K562 (cell line): ENCODE data around the gene AP3B2. TPM values are rescaled to one million over a fixed set of nuclear protein-coding genes. Genes with fewer than 3 reads are reported as not detected.

Source experiments
- ADNP ChIP-seq: fragments of 200-800 bp; sonication (Bioruptor generic); IDR thresholded peaks from 2 replicates; pipeline ENCODE4 v1.6.1; 2016; ENCODE audit warnings: missing genetic modification characterization, missing compliant biosample characterization
- BCOR ChIP-seq: fragments of 450-650 bp; IDR thresholded peaks from 2 replicates; pipeline ENCODE4 v1.6.1; 2016
- BHLHE40 ChIP-seq: IDR thresholded peaks from 2 replicates; pipeline ENCODE4 v1.6.1; 2011; ENCODE audit warnings: low read length, improper control_type of control experiment
- CCNT2 ChIP-seq: IDR thresholded peaks from 2 replicates; pipeline ENCODE4 v1.6.1; 2011; ENCODE audit warnings: borderline replicate concordance, low read depth, mild to moderate bottlenecking, moderate library complexity, mixed read lengths, low read length; ENCODE audit not compliant: insufficient read length; ENCODE audit errors: extremely low read depth
- CEBPB ChIP-seq: fragments of 450-650 bp; IDR thresholded peaks from 2 replicates; pipeline ENCODE4 v1.6.1; 2016; ENCODE audit warnings: missing genetic modification characterization, missing compliant biosample characterization
- CTCF ChIP-seq, 3 experiments: IDR thresholded peaks in 2 of 3; conservative IDR thresholded peaks in 1 of 3; 2 replicates each; pipeline ENCODE4 v1.5.1; 2011 to 2012; ENCODE audit warnings: low read length in 3 of 3, mild to moderate bottlenecking in 3 of 3, control low read depth in 2 of 3, improper control_type of control experiment in 1 of 3, inconsistent platforms in 1 of 3, low read depth in 1 of 3, mixed read lengths in 1 of 3, moderate library complexity in 1 of 3; ENCODE audit not compliant: insufficient read depth in 2 of 3
- E2F8 ChIP-seq: fragments of 450-650 bp; IDR thresholded peaks from 2 replicates; pipeline ENCODE4 v1.7.1; 2018; ENCODE audit warnings: mild to moderate bottlenecking, low read depth; ENCODE audit not compliant: partially characterized antibody
- ELF4 ChIP-seq: fragments of 450-650 bp; formaldehyde crosslinking; IDR thresholded peaks from 2 replicates; pipeline ENCODE4 v1.4.0; 2022; ENCODE audit warnings: missing genetic modification characterization
- KDM4B ChIP-seq, 2 experiments: fragments of 450-650 bp in 1 of 2; sonication (generic) in 1 of 2; IDR thresholded peaks; 2 replicates each; pipeline ENCODE4 v1.6.1; 2016 to 2017; ENCODE audit warnings: borderline replicate concordance in 2 of 2, antibody characterized with exemption in 1 of 2, low read depth in 1 of 2, mild to moderate bottlenecking in 1 of 2
- MTA1 ChIP-seq: fragments of 450-650 bp; IDR thresholded peaks from 2 replicates; pipeline ENCODE4 v1.6.1; 2017; ENCODE audit warnings: borderline replicate concordance
- NR2C2 ChIP-seq, 2 experiments: fragments of 200-800 bp in 1 of 2; sonication (Bioruptor generic) in 1 of 2; sonication (generic) in 1 of 2; formaldehyde crosslinking in 1 of 2; IDR thresholded peaks; 2 replicates each; pipeline versions ENCODE4 v1.6.1 to v1.8.0; 2016 to 2022; ENCODE audit warnings: mild to moderate bottlenecking in 1 of 2, missing compliant biosample characterization in 1 of 2, missing genetic modification characterization in 1 of 2, missing genetic modification reagents in 1 of 2
- POLR2A ChIP-seq: fragments of 450-650 bp; conservative IDR thresholded peaks from 2 replicates; pipeline ENCODE4 v1.6.1; 2016
- POLR2G ChIP-seq: fragments of 200-400 bp; formaldehyde crosslinking; IDR thresholded peaks from 2 replicates; pipeline ENCODE4 v1.6.1; 2017; ENCODE audit warnings: low read depth, mild to moderate bottlenecking, antibody characterized with exemption, low read length, moderate library complexity
- SNAPC5 ChIP-seq: fragments of 250-450 bp; sonication (Bioruptor Pico); IDR thresholded peaks from 2 replicates; pipeline ENCODE4 v1.8.0; 2021; ENCODE audit warnings: moderate library complexity, mild to moderate bottlenecking, inconsistent platforms
- TAL1 ChIP-seq: fragments of 450-650 bp; IDR thresholded peaks from 2 replicates; pipeline ENCODE4 v1.6.1; 2016; ENCODE audit warnings: mild to moderate bottlenecking
- TCFL5 ChIP-seq: fragments of 250-450 bp; sonication (Bioruptor Pico); conservative IDR thresholded peaks from 2 replicates; pipeline ENCODE4 v1.6.1; 2021; ENCODE audit warnings: mild to moderate bottlenecking, moderate library complexity, matching md5 sums
- ZBTB9 ChIP-seq: fragments of 450-650 bp; formaldehyde crosslinking; IDR thresholded peaks from 2 replicates; pipeline ENCODE4 v1.4.0; 2020; ENCODE audit warnings: mild to moderate bottlenecking, moderate library complexity
- ZNF124 ChIP-seq: sonication (generic); formaldehyde crosslinking; IDR thresholded peaks from 2 replicates; pipeline ENCODE4 v1.8.1; 2022; ENCODE audit warnings: missing genetic modification reagents
- ZNF551 ChIP-seq: fragments of 250-450 bp; sonication (Bioruptor Pico); IDR thresholded peaks from 2 replicates; pipeline ENCODE4 v1.5.0; 2021; ENCODE audit warnings: mild to moderate bottlenecking, moderate library complexity
- polyA plus RNA-seq, 8 experiments: library from polyadenylated mRNA; depleted of rRNA in 4 of 8; stranded (reverse) in 5 of 8; unstranded in 3 of 8; fragments of >200 nt; fragmentation: Nextera tagmentation in 2 of 8; fragmentation: Illumina TruSeq in 1 of 8; extraction: Ambion mirVana in 2 of 8; extraction: Trizol in 1 of 8; gene quantifications; 2 replicates each; pipeline versions ENCODE4 v1.2.1 to v1.2.3, GENCODE V29; 2011 to 2014; ENCODE audit warnings: inconsistent platforms in 1 of 8, missing spikeins in 1 of 8
- total RNA-seq, 7 experiments: library from RNA; depleted of rRNA in 6 of 7; stranded (reverse); fragments of >200 nt in 6 of 7; fragmentation: Illumina TruSeq in 2 of 7; extraction: Trizol in 2 of 7; gene quantifications; 2 replicates each; pipeline versions ENCODE4 v1.2.1 to v1.2.3, GENCODE V29; 2011 to 2021; ENCODE audit warnings: low replicate concordance in 1 of 7
- TF ChIP-seq, protein P1 (sequence below): sonication (generic); formaldehyde crosslinking; IDR thresholded peaks from 2 replicates; pipeline ENCODE4 v1.8.0; 2022; ENCODE audit warnings: missing genetic modification reagents, mild to moderate bottlenecking, moderate library complexity, borderline replicate concordance

AP3B2 gene
- total and polyA plus RNA-seq, 9 of the 15 experiments (the other 6 are each of a cell fraction or from before 2014, with no cell fraction given): 0.03 to 0.15 (median 0.10) TPM; not detected in 2

DNA sequence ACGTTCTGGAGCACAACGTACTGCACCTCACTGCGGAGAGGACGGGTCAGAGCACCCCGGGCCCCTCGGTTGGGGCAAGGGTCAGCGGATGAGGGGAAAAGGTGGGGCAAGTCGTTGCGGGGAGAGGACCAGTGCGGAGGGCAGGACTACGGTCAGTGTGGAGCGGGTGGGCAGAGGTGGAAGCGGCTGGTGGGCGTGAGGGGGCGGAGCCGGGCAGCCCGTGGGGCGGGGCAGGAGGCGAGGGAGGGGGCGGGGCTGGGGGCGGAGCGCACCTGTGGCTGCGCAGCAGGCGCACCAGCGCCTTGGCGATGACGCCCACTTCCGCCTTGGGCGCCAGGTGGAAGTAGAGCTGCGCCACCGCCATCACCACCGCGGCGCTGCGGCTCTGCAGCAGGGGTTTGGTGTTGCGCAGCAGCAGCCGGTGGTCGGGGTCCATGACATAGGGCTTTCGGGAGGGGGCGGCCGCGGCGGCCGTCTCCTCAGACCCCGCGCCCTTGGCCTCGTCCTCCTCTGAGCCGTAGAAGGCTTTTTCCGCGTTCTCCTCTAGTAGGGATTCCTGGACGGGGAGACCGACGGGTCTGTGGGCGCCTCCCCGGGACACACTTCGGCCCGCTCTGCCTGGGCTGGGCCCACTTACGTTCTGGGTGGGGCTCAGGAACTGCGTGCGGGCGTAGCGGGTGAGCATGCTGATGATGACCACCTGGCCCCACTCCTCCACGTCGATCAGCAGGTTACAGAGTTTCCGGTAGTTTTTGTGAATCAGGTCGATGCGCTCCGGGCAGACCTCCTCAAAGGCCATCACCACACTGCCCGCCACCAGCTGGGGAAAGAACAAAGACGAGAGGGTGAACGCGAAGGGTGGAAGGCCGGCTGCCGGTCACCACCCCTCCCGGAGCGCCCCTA lies 29.2 kb downstream of the AP3B2 start (continued):
- TF ChIP-seq CTCF (IDR thresholded peaks at IDR 0.05 in 2 of 3, conservative IDR thresholded peaks at IDR 0.05 in 1 of 3; ENCODE audit: insufficient read depth in 2 of 3, low read depth in 1 of 3, low read length in 3 of 3): peak; percentile 45 to 72 (median 56); a peak in 5 of 6 replicates
- TF ChIP-seq POLR2A: peak; percentile 91
- TF ChIP-seq E2F8: peak; percentile 18
- TF ChIP-seq CEBPB: peak; percentile 57; the same call in 1 of the 2 replicates
- no peak for TF ChIP-seq NR2C2 (CRISPR knock-in tag; IDR thresholded peaks at IDR 0.05)
- TF ChIP-seq NR2C2 (tag; IDR thresholded peaks at IDR 0.05): peak; percentile 26
- 0 out of 2 replicates have a peak, but pooled peaks have one; percentile 9 for TF ChIP-seq MTA1
- no peak for TF ChIP-seq ZNF124 (CRISPR knock-in tag)
- TF ChIP-seq BHLHE40: no peak
- no peak for TF ChIP-seq TCFL5 (CRISPR knock-in tag)
- TF ChIP-seq, protein P1, sequence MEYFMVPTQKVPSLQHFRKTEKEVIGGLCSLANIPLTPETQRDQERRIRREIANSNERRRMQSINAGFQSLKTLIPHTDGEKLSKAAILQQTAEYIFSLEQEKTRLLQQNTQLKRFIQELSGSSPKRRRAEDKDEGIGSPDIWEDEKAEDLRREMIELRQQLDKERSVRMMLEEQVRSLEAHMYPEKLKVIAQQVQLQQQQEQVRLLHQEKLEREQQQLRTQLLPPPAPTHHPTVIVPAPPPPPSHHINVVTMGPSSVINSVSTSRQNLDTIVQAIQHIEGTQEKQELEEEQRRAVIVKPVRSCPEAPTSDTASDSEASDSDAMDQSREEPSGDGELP (CRISPR knock-in tag): peak; percentile 59; the same call in 1 of the 2 replicates
- no peak for TF ChIP-seq ADNP
- 0 out of 4 replicates have a peak, but pooled peaks of 1 of the 2 experiments have one; percentile 15 for TF ChIP-seq KDM4B (IDR thresholded peaks at IDR 0.05; ENCODE audit: borderline replicate concordance in 2 of 2, low read depth in 1 of 2)
- TF ChIP-seq ZNF551 (CRISPR knock-in tag): no peak
- TF ChIP-seq TAL1: no peak
- 0 out of 2 replicates have a peak, but pooled peaks have one; percentile 23 for TF ChIP-seq ZBTB9 (CRISPR knock-in tag)
- TF ChIP-seq CCNT2: peak; percentile 52
- TF ChIP-seq SNAPC5 (CRISPR knock-in tag): no peak
- peak; percentile 58; the same call in 1 of the 2 replicates for TF ChIP-seq ELF4
- peak; percentile 97 for TF ChIP-seq POLR2G
- TF ChIP-seq BCOR: peak; percentile 38; the same call in 1 of the 2 replicates
